Upper lobe of left lung (tissue), 6 donors: ENCODE data around the gene RECK. TPM values are rescaled to one million over a fixed set of nuclear protein-coding genes. Genes with fewer than 3 reads are reported as not detected.

ENCODE experiments used
- ATAC-seq, 2 donors: fragments of 200-7000 bp; cut with Tn5 transposase; one replicate each; pipeline ENCODE4 v1.9.1; 2022; ENCODE audit warnings: mild to moderate bottlenecking in 2 of 2, moderate library complexity in 2 of 2; ENCODE audit not compliant: low FRiP score in 2 of 2
- DNase-seq, 2 donors: peaks; one replicate each; pipeline ENCODE4 v3.0.0-alpha.2; 2019 to 2020
- H3K27ac ChIP-seq, 4 donors: fragments of 200-600 bp; sonication (generic); one replicate each; pipeline ENCODE4 v1.5.1; 2016 to 2019
- H3K27me3 ChIP-seq, 4 donors: fragments of 200-600 bp; sonication (generic); one replicate each; pipeline ENCODE4 v1.5.1; 2017 to 2019
- H3K36me3 ChIP-seq, 4 donors: fragments of 200-600 bp; sonication (generic); one replicate each; pipeline ENCODE4 v1.5.1; 2016 to 2019
- H3K4me1 ChIP-seq, 4 donors: fragments of 200-600 bp; sonication (generic); one replicate each; pipeline ENCODE4 v1.5.1; 2018 to 2019
- H3K4me3 ChIP-seq, 4 donors: fragments of 200-600 bp; sonication (generic); one replicate each; pipeline ENCODE4 v1.5.1; 2017 to 2019; ENCODE audit warnings: mild to moderate bottlenecking in 2 of 4, moderate library complexity in 1 of 4
- H3K9me3 ChIP-seq, 4 donors: fragments of 200-600 bp; sonication (generic); one replicate each; pipeline ENCODE4 v1.5.1; 2018 to 2019
- EP300 ChIP-seq, 4 donors: sonication (generic); formaldehyde crosslinking; IDR thresholded peaks; one replicate each; pipeline ENCODE4 v1.5.1; 2017; ENCODE audit warnings: antibody characterized with exemption in 4 of 4, control low read depth in 2 of 4
- POLR2A ChIP-seq, 4 donors: fragments of 450-650 bp; IDR thresholded peaks; one replicate each; pipeline ENCODE4 v1.5.1; 2016 to 2017; ENCODE audit warnings: antibody characterized with exemption in 4 of 4, mild to moderate bottlenecking in 2 of 4
- POLR2AphosphoS5 ChIP-seq, 2 donors: sonication (generic); formaldehyde crosslinking; IDR thresholded peaks; one replicate each; pipeline ENCODE4 v1.5.1; 2017; ENCODE audit warnings: antibody characterized with exemption in 2 of 2
- WGBS, 2 donors: methylation state at CpG; one replicate each; pipeline ENCODE4 v1.1.5; 2017 to 2018; 5-methylcytosine and 5-hydroxymethylcytosine counted together
- total RNA-seq, 6 donors: library from RNA; depleted of rRNA in 4 of 6; stranded (reverse); fragments of >200 nt in 4 of 6; gene quantifications; one replicate each; pipeline versions ENCODE4 v1.1.0 to v1.2.1, GENCODE V29; 2016 to 2021
- TF ChIP-seq, protein P1 (sequence below), 6 experiments: fragments of 450-650 bp in 4 of 6; fragments of 200-600 bp in 2 of 6; sonication (generic) in 2 of 6; IDR thresholded peaks; one replicate each; pipeline ENCODE4 v1.5.1; 2016 to 2019; ENCODE audit warnings: antibody characterized with exemption in 6 of 6
- donor health status: DM: no; HTN: no; CAD: no; lungs with moderate emphysema.
- donor health status: DM: no; HTN: yes; CAD: no; lungs with severe emphysema.

The RECK gene
- total RNA-seq, 6 donors from 2014 or later, result 8.4 to 17.6 (median 11.0) TPM

DNA sequence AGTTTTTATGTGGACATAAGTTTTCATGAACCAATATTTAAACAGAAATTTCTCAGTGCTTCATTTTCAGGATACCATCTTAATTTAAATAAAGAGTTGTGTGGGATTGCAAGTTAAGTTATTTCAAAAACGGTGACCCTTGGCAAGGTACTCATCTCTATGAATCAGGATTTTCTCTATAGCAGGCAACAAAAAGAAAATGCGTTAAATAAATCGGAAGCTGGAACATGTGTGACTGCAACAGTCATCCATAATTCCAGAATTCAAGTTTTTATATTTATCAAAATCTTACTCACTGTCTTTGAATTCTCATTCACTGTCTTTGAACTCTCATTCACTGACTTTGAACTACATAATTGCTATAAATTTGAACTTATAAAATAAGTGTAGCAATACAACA is 5.8 kb upstream of the RECK start:
- TF ChIP-seq POLR2A (IDR thresholded peaks at IDR 0.05) (no peak), EP300 (IDR thresholded peaks at IDR 0.05) (no peak), POLR2AphosphoS5 (IDR thresholded peaks at IDR 0.05) (no peak)
- TF ChIP-seq, protein P1, sequence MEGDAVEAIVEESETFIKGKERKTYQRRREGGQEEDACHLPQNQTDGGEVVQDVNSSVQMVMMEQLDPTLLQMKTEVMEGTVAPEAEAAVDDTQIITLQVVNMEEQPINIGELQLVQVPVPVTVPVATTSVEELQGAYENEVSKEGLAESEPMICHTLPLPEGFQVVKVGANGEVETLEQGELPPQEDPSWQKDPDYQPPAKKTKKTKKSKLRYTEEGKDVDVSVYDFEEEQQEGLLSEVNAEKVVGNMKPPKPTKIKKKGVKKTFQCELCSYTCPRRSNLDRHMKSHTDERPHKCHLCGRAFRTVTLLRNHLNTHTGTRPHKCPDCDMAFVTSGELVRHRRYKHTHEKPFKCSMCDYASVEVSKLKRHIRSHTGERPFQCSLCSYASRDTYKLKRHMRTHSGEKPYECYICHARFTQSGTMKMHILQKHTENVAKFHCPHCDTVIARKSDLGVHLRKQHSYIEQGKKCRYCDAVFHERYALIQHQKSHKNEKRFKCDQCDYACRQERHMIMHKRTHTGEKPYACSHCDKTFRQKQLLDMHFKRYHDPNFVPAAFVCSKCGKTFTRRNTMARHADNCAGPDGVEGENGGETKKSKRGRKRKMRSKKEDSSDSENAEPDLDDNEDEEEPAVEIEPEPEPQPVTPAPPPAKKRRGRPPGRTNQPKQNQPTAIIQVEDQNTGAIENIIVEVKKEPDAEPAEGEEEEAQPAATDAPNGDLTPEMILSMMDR (IDR thresholded peaks at IDR 0.05), result no peak
- Histone ChIP-seq H3K9me3 (no peaks in the 10 kb centered on the region), H3K4me1 (peaks cover 0 to 8% (median 6%) of the 10 kb centered on the region in 4 donors), H3K36me3 (no peaks in the 10 kb centered on the region), H3K27ac (no peak overlapping the region), H3K27me3 (no peaks in the 10 kb centered on the region), H3K4me3 (no peak overlapping the region)
- ATAC-seq, result no peak
- WGBS, 2 donors, result 84 to 85% methylated on average over 3 of the region's 3 CpGs
- no peak for DNase-seq

DNA sequence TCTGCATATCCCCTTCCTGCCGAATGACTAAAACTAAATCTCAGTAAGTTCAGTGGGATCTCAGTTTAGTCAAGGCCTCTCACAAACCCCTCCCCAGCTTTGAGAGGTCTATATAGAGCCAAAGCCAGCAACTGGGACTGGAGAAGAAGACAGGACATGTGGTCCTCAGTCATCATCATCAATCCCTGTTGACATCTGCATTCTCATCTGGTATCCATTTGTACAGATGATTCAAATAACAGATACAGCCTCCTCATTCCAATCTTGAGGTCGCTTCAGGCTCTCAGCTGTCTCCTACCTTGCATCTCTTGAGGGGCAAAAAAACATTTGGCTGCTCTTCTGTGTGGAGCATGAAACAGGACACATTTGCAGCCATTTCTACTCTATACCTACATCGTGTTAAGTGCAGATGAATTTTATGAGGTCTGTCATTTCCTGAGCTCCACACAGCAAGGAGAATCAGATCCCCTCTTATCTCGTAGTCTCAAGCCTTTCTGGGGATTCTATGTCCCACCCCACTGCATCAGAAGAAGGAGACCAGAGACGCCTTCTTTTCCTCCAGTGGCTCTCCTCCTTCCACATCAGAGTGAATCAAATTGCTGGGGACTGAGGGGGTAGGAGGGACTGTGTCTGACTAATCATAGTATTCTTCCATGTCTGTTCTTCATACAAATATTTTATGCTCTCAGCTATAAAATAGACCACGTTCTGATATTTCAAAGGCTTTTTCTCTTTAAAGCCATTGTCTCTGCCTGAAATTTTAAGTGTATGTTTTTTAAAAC is 4.7 kb upstream of the RECK start:
- WGBS, 2 donors, result 83 to 86% methylated on average over 6 of the region's 6 CpGs
- Histone ChIP-seq H3K27me3 (no peaks in the 10 kb centered on the region), H3K27ac (no peak overlapping the region), H3K36me3 (no peaks in the 10 kb centered on the region), H3K4me3 (no peak overlapping the region), H3K4me1 (peaks cover 7 to 12% (median 11%) of the 10 kb centered on the region in 4 donors), H3K9me3 (no peaks in the 10 kb centered on the region)
- no peak for ATAC-seq
- DNase-seq, result no peak
- TF ChIP-seq POLR2A (IDR thresholded peaks at IDR 0.05) (no peak), EP300 (IDR thresholded peaks at IDR 0.05) (no peak), POLR2AphosphoS5 (IDR thresholded peaks at IDR 0.05) (no peak)
- TF ChIP-seq, protein P1 (IDR thresholded peaks at IDR 0.05), result no peak

DNA sequence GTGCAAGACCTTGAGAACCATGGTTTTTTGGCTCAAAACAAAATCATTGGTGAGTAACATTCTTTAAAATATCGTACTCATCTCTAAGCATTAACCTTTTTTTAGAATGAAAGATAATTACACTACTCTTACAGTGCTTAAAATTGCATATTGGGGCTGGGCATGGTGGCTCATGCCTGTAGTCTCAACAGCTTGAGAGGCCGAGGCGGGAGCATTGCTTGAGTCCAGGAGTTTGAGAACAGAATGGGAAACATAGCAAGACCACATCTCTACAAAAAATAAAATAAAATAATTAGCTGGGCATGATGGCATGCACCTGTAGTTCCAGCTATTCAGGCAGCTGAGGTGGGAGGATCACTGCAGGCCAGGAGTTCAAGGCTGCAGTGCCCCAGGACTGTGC is 2.9 kb upstream of the RECK start:
- no peaks in the 10 kb centered on the region for H3K9me3 ChIP-seq
- H3K36me3 ChIP-seq, result no peaks in the 10 kb centered on the region
- peaks cover 11 to 13% (median 12%) of the 10 kb centered on the region in 4 donors for H3K4me1 ChIP-seq
- 90 to 96% methylated on average over 3 of the region's 3 CpGs for WGBS, 2 donors
- H3K27me3 ChIP-seq, result no peaks in the 10 kb centered on the region
- TF ChIP-seq POLR2AphosphoS5 (IDR thresholded peaks at IDR 0.05) (no peak), EP300 (IDR thresholded peaks at IDR 0.05) (no peak), POLR2A (IDR thresholded peaks at IDR 0.05) (no peak)
- TF ChIP-seq, protein P1 (IDR thresholded peaks at IDR 0.05), result no peak
- H3K4me3 ChIP-seq, result no peak overlapping the region
- no peak overlapping the region for H3K27ac ChIP-seq
- ATAC-seq (no peak), DNase-seq (no peak)

DNA sequence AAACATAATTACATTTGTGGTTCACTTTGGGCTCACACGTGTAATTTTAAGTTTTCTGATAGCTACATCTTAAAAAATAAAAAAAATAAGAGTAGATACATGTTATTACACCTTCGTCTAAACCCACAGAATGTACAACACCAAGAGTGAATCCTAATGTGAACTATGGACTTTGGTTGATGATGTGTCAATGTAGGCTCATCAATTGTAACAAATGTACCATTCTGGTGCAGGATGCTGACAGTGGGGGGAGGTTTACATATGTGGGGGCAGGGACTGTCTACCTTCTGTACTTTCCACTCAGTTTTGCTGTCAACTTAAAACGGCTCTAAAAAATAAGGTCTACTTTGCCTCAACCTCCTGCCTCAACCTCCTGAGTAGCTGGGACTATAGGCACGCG is 2.5 kb upstream of the RECK start:
- H3K27ac ChIP-seq, result no peak overlapping the region
- WGBS, 2 donors, result 75 to 92% methylated on average over 5 of the region's 5 CpGs
- no peaks in the 10 kb centered on the region for H3K36me3 ChIP-seq
- H3K27me3 ChIP-seq, result no peaks in the 10 kb centered on the region
- no peak for TF ChIP-seq POLR2A (IDR thresholded peaks at IDR 0.05)
- TF ChIP-seq POLR2AphosphoS5 (IDR thresholded peaks at IDR 0.05), result no peak
- DNase-seq (no peak), ATAC-seq (no peak)
- no peaks in the 10 kb centered on the region for H3K9me3 ChIP-seq
- H3K4me3 ChIP-seq, result no peak overlapping the region
- H3K4me1 ChIP-seq, result peaks cover 9 to 13% (median 11%) of the 10 kb centered on the region in 4 donors

DNA sequence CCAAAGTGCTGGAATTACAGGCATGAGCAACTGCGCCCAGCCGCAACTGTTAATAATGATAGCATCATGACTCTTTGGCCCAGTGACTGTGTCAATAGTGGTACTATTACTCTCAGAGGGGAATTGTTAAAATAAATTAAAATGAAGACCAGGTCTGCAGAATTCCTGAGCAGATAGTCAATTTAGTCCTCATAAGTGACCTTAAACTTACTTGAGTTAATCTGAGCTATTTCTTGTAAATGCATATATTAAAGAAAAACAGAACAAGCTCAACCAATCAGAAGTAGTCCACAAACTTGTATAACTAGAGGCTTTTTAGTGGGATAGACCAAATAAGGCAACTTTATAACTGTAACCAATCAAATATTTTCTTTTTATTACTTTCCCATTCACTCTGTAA is 1.7 kb upstream of the RECK start:
- WGBS, 2 donors, result 89 to 100% methylated on average over 2 of the region's 2 CpGs
- ATAC-seq (no peak), DNase-seq (no peak)
- H3K9me3 ChIP-seq, result no peaks in the 10 kb centered on the region
- no peak overlapping the region for H3K27ac ChIP-seq
- H3K27me3 ChIP-seq, result no peaks in the 10 kb centered on the region
- peaks cover 9 to 11% (median 11%) of the 10 kb centered on the region in 4 donors for H3K4me1 ChIP-seq
- H3K36me3 ChIP-seq, result no peaks in the 10 kb centered on the region
- H3K4me3 ChIP-seq, result no peak overlapping the region
- TF ChIP-seq EP300 (IDR thresholded peaks at IDR 0.05) (no peak), POLR2AphosphoS5 (IDR thresholded peaks at IDR 0.05) (no peak)
